Right forelimb (tissue), 1 donor: ENCODE data around the gene LPCAT1.

Experiments used
- DNase-seq: peaks from one replicate; pipeline ENCODE4 v3.0.0-alpha.2; 2018

LPCAT1 gene

DNA sequence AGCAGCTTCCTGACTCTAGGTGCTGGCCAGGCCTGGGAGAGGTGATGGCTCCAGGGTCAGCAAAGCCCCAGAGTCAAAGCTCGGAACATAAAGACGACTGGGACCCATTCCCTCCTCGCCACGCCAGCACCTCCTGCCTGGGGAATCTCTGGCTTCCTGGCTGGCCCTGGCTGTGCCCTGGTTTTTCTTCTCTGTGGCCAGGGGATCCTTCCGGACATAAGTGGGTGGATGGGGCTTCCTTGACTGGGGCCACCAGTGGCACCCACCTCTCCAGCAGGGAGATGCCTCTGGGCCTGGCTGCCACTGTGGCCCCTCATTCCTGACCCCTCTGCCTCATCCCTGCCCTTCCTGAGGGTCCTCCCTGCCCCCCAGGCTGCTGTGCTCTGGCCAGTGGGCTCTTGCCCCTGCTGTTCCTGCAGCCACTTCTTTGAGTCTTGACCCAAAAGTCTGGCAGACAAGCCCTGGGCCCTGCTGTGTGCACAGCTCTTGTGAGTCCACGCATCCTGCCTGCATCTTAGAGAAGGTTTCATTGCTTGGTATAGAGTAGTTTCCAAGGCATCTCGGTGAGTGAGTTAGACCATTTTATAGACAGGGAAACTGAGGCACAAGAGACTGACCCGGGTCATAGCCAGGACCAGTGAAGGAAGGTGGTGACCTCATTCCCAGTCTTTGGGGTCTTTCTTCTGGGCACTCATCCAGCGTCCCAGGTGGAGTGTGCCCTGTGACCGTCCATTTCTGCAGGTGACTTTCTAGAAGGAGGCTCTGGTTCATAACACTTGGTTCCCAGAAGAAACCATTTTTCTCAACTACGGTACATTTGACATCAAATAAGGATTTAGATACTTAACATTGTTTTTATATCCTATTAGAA is 17.3 kb upstream of the LPCAT1 start:
- DNase-seq, result no peak

DNA sequence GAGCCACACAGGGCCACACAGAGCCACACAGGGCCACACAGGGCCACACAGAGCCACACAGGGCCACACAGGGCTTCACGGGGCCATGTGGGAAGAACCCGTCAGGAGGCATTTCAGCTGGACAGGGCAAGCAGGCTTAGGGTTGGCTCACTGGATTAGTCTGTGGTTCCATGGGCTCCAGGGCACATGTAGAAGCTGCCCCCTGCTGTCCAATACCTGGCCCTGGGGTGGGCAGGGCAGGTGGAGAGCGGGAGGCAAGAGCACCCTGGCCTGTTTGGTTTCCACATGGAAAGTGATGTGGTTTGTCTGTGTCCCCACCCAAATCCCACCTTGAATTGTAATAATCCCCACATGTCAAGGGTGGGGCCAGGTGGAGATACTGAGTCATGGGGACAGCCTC is 16.4 kb upstream of the LPCAT1 start:
- DNase-seq, result peak; percentile 40

DNA sequence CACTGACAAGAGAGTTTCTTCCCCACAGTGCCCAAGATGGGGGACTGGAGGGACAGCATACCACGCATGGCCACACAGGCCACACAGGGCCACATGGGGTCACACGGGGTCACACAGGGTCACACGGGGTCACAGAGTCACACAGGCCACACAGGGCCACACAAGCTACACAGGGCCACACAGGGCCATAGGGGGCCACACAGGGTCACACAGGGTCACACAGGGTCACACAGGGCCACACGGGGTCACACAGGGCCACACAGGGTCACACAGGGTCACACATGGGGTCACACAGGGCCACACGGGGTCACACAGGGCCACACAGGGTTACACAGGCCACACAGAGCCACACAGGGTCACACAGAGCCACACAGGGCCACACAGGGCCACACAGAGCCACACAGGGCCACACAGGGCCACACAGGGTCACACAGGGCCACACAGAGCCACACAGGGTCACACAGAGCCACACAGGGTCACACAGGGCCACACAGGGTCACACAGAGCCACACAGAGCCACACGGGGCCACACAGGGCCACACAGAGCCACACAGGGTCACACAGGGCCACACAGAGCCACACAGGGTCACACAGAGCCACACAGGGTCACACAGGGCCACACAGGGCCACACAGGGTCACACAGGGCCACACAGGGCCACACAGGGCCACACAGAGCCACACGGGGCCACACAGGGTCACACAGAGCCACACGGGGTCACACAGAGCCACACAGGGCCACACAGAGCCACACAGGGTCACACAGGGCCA is 15.8 kb upstream of the LPCAT1 start:
- DNase-seq, result peak; percentile 20

DNA sequence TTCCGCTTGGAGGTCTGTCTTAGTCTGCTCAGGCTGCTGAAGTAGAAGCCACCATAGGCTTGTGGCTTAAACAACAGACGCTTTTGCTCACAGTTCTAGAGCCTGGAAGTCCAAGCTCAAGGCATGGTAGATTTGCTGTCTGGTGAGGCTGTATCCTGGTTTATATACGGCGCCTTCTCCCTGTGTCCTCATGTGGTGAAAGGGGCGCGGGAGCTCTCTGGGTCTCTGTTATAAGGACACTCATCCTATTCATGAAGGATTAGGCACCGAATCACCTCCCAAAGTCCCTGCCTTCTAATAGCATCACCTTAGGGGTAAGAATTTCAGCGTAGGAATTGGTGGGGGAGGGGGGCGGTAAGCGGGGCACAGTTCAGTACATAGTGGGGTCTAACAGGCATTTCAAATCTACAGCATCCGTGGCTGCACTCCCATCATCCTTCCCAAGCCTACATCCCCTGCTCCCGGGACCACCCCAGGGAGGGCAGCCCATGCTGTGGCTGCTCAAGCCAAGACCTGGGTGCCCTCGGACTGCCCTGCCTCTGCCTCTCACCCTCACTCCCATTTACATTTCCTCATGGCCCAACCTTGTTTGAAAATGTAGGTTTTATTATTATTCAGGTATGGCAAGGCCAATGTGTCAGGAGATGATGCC is 15.1 kb upstream of the LPCAT1 start:
- DNase-seq, result peak; percentile 26

DNA sequence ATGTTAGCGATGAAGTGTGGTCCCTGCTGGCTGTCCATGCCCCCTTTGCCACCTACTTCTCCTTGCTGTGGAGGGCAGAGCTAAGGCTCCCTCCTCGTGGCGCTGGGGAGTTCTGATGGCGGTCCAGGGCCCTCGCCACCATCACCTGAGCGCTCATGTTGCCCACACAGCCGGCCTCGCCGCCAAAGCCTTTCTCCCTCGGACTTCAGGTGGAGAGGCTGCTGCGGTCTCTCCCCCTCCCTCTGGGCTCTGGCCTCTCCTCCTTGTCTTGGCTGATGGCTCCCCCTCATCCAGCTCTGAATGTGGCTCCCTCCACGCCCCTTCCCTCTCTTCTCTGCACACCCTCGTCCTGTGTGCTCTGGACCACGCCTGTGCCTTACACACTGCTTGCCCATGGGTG is 14.5 kb upstream of the LPCAT1 start:
- no peak for DNase-seq

DNA sequence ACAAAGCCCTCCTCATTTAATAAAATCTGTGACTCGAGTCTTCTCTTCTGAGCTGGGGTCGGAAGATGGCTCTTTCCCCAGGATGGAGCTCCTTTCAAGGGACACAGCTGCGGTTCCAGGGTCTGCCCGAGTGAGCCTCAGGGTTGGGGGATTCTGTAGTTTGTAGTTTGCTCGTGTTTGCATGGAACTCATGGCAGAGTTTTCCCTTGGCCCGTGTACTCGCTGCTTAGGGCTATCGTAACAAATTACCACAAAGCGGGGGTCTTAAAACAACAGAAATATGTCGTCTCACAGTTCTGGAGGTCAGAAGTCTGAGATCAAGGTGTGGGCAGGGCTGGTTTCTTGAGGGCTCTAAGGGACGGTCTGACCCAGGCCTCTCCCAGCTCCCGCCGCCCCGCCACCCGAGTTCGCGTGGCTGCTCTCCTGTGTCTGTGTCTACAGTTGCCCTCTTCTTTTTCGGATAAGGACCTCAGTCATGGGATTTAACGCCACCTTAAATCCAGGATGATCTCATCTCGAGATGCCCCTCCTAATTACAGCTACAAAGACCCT is 13.9 kb upstream of the LPCAT1 start:
- DNase-seq, result peak; percentile 24

DNA sequence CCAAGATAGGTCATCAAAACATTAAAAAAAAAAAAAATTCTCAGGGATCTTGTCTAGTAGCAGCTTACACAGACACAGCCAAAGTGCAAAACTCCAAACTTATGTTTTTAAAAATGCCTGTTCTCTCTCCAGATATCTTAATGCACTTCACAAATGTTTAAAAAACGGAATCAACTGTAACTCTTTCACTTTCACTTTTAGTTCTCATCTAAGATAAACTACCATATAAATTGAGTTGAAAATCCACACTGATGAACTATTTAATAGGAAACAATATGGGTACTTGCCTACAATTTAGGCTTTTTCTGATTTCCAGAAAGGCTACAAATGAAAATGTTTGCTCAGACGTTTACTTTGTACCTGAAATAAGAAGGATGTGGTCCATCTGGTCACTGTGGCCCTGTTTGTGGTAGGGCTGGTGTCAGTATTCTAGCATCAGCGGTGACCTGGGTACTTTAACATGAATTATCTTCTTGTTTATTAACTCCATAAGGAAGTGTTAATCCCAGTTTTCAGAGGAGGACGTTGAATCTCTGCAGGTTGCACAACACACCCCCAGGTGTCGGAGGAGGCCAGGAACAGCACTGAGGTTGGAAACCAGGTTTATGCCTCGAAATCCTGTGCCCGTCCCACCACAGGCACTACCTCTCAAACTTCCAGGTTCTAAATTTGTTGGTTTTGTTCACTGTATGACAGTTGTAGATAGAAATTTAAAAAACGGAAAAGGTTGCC is 13.3 kb upstream of the LPCAT1 start:
- DNase-seq, result peak; percentile 31

DNA sequence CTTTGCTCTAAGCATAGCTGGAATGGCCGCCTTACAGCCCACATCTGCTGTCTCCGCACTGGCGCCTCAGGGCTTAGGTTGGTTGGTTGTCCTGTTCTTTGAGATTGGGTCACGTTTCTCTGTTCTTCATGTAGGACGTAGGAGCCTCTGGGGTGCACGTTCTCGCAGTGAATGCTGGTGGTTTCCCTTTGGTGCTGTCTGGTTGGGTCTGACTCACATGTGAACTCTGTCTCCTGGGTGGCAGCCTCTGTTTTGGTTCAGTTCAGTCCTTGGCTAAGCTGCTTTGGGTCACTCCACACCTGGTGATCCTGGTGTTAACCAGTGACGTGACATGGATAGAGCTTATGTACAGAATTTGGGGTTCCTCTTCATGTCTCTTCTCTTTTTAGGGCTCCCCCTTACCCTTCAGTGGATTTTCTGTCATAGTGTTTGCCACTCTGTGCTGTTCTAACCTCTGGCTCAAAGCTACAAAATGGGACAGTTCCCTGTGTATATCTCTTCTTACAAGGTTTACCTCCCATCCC is 12.6 kb upstream of the LPCAT1 start:
- peak; percentile 30 for DNase-seq

DNA sequence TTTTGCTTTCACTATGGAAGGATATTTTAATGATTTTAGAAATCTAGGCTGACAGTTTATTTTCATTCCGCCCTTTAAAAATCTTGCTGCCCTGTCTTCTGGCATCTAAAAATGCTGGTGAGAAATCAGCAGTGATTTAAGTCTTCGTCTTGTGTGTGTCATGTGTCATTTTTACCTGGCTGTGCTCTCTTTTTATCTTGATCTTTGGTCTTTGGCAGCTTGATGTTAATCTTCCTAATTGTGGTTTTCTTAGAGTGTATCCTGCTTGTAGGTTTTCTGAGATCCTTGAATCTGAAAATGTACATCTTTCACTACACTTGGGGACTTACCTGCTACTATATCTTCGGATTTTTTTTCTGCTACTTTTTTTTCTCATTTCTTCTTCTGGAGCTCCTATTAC is 11.9 kb upstream of the LPCAT1 start:
- DNase-seq, result no peak

DNA sequence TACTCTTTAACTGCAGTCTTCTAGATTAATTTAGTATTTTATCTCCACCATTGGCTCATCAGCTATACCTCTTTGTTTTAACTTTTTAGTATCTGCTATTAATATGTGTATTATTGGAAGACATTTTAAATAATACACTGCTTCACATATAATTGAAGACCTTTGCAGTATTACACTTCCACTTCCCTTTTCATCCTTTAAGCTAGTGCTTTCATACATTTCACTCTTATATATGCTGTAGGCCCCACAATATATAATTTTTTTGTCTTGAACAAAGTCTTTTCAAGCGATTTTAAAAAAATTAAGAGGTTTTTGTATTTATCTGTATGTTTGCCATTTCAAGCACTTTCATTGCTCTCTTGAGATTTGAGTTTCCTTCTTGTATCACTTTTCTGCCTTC is 8.6 kb upstream of the LPCAT1 start:
- no peak for DNase-seq

DNA sequence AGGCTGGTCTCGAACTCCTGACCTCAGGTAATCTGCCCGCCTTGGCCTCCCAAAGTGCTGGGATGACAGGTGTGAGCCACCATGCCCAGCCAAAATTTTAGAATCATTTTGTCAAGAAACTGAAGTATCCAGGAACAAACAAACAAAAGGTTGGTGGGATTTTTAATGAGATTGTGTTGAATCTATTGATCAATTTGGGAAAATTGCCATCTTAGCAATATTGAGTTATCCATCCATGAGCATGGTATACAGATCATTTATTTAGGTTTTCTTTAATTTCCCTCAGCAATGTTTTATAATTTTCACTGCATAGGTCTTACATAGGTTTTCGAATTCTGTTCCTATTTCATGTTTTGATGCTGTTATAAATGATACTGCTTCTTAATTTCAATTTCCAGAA is 5.7 kb upstream of the LPCAT1 start:
- DNase-seq, result no peak

DNA sequence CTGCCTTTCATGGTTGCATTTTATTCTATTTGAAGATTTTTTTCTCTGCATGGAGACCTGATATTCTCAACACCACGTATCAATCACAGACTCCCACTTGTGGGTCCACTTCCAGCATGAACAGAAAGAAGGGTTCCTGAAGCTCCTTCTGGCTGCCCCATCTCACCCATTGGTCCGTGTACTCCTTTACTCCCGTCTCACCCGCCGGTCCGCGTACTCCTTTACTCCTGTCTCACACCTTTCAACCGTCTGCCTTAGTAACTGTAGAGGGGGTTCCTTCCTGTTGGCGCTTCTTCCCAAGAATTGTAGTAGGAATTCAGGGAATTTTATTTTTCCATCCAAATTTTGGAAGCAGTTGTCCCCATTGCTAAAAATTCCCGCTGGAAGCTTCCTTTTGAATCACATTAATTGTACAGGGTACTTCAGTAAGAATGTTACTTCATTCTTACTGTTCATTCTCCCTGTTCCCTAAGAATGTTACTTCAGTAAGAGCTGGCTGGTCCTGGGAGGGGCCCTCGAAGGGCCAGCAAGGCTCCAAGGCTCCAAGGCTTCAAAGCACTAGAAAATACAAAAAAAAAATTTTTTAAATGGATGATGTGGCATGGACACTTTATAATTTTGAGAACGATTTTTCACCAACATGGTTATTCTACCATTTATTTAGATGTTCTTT is 3.9 kb upstream of the LPCAT1 start:
- peak; percentile 30 for DNase-seq

DNA sequence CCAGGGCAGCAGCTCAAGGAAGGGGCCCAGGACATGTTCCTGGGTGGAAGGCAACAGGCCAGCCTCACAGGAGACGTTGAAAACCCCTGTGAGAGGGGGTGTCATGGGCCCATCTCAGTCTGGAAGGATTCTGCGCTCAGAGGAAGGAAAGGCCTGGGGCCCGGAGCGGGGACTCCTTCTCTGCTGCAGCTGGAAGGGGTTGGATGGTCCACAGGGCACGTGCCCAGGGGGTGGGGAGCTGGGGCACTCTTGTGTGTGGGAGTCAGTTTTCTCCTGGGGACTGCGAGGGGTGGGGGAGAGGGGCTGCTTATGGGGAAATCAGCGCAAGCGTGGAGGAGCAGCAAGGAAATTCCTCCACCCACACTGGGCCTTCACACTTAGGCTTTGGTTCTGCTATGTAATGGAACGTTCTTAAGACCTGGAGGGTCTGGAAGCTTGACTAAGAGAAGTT is 2.9 kb upstream of the LPCAT1 start:
- DNase-seq, result peak; percentile 44

DNA sequence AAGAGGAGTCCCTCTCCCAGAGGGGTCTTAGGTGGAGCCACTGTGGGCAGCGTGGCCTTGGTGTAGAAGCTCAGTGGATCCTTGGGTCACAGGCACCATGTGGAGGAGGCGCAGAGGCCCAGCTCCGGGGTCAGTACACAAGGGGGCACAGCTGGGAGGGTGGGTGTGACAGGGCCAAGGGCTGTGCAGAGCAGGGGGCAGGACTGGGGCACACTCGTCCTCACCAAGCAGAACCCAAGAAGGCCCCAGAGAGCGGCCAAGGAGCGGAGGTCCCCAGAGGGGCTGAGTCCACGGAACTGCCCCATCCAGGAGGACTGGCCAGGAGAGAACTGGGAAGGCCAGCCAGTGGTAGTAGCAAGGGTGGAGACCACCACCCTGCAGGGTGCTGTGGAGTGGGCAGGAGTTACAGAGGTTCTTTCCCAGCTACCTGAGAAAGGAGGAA is 2.5 kb upstream of the LPCAT1 start:
- peak; percentile 18 for DNase-seq

DNA sequence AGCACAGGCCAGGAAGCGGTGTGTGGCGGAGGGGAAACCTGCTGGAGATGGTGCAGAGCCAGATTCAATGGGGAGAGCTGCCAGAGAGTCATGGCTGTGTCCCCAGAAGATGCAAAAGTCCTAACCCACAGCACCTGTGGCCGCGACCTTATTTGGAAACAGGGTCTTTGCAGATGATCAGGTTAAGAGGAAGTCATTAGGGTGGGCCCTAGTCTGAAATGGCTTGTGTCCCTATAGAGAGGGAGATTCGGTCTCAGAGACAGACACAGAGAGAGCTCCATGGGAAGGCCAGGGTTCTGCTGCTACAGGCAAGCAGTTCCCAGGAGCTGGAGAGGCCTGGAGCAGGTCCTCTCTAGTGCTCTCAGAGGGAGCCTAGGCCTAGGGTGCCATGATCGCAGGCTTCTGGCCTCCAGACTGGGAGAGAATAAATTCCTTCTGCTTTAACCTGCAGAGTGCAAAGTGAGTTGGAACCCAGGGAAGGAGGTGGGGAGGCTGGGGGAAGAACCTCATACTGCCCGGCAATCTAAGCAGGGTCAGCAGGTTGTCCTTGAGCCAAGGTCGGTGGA is 1.9 kb upstream of the LPCAT1 start:
- DNase-seq, result no peak

DNA sequence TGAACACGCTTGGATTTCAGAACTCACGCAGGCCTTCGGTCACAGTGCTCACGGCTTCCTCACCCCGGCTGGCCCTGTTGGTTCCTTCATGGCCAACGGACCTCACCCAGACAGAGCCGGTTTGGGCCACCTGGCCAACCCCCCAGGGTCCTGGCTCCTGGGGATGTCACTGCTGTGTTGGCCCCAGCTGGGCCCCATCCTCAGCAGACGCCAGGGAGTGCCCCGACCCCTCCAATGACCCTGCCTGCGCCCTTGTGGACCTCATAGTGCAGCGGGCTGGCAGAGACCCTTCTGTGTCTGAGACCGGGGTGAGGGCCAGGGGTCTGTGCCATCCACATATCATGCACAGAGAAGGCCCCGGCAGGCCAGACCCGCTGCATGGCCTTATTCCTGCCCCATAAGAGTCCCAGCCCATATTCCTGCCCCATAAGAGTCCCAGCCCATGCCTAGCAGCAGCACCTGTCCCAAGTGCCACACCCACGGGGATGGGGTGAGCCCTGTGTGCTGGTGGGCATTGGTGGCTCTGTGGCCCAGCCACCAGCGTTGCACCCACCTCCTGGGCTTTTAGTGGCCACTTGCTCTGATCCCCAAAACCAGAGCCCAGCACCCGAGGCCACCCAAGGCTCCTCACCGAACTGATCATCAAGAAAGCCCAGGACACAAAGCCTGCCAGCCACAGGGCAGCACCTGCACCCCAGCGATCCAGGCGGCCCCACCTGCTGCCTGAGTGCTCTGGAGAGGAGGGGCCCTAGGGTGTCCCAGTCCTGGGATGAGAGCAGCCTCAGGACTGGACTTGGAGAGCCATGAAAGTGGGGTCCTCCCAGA is 1.3 kb upstream of the LPCAT1 start:
- DNase-seq, result peak; percentile 41

DNA sequence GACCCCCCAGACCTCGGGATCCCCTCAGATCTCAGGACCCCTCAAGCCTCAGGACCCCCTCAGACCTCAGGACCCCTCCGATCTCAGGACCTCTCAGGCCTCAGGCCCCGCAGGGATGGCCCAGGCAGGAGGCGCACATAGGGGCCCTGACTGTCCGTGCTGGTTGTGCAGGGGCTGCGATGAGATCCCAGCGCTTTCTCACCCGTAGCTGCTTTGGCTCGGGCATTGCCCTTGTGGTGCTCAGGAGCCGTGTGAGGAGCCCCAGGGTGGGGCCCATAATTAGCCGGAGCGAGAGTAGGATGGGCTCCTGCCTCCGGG is 680 bp upstream of the LPCAT1 start:
- no peak for DNase-seq

DNA sequence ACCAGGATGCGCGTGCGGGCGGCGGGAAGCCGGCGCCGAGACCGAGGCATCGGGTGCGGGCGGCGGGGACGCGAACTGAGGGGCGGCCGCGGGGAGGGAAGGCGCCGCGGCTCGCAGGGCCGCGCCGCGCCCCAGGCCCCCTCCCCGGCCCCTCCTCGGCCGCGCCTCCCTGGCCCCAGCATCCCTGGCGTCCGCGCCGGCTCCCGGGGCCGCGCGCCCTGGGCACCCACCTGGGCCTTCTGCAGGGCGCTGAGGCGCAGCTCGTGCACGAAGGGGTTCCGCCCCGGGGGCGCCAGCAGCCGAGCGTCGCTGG is 324 bp downstream of the LPCAT1 start:
- DNase-seq, result no peak

DNA sequence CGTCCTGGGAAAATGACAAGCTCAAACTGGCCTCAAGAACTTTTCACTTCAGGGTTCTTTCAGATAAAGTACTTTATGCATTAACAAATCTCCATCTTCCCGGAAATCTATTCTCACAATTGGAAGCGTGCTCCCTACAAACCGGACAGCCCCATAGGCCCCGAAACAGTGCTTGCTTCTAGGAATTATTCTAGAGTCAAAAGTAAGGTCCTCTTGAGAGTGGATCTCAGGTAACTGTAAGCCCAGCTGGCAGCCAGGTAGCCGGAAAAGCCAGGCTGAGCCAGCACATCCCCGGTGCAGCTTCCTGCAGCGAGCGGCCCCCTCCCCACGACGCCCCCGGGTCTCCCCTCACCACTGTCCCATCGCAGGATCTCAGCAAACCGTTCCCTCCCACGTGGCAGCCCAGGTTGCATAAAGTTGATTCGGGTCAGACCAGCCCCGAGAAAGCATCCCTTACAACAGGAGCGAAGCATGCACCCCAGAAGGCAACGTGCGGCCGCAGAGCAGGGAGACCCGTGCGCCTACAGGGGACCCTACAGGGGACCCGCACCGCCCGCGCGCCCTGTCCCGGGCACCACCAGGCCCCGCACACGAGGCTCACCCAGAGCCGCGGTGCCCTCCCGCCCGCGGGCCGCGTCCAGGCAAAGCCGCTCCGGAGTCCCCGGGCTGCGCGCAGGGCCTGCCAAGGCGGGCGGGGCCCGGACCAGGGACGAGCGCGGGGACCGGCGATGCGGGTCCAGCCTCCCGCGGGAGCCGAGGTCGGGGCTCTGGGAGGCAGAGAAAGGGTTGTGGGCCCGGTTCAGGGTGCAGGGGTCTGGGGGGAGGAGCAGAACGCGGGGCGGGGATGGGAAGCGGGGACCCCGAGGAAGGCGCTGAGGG is 920 bp downstream of the LPCAT1 start:
- DNase-seq, result peak; percentile 56
